ENCODE measurements around the gene EMC6.
"Not testable (repeated sequence)": the region's sequence is repeated elsewhere in the genome, so short reads cannot be mapped to it uniquely, and the experiment has no call there.

The EMC6 gene

DNA sequence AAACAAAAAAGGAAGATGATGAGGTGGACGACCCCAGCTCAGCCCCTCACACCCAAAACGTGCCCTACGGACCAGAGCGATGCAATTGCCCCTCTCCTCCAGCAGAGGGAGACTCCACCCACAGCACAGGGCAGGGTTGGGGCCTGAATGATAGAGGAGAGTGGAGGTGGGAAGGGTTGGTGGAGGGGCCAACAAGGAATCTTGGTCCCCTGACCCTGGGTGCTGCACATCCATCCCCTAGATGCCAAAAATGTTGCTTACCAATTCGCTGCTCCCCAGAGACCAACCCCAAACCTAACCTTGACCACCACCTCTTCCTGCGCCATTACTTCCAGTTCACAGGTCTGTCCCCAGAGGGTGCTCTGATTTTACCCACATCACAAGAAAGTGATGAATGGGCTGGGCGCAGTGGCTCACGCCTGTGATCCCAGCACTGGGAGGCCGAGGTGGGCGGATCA is 14.5 kb downstream of the EMC6 start:
- DNase-seq: peak; percentile 39

DNA sequence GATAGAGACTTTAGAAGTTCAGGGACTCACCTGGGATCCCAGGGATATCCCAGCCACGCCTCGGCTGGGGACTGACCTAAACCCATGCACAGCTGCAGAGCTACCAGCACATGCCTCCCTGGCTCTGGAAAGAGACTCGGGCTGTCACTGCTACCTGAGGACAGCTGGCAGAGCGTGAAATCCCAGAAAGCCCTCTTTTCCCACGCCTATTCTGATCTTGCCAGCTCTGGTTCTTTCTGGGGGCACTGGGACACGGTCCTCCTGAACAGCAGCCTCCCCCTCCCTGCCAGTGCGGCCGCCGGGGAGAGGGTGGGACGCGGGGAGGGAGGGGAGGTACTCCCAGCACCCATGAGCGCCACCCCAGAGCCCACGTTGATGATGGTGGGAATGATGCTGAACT is 16.6 kb downstream of the EMC6 start:
- DNase-seq: no peak

DNA sequence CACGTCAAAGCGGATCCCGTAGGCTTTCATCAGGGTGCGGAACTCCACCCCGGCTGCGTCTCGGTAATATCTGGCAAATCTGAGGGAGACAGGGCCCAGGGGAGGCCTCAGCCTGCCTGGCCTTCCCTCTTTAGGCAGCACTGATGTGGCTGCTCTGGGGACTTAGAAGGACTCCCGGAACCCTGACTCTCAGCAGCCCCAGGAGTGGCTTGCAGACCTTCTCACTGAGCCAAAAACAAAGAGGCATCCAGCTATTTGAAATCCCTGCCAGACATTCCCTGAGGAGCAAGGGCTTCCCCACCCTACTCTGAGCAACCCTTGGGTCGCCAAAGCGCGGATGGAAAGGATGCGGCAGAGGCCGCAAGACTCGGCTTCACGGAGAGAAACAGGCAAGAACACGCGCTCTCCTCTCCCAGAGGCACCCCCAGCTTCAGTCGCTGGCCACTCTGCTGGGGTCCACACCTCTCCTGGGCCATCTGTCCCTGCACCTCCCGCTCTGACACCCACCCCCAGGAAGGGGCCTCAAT is 19.5 kb downstream of the EMC6 start:
- no peak for DNase-seq

DNA sequence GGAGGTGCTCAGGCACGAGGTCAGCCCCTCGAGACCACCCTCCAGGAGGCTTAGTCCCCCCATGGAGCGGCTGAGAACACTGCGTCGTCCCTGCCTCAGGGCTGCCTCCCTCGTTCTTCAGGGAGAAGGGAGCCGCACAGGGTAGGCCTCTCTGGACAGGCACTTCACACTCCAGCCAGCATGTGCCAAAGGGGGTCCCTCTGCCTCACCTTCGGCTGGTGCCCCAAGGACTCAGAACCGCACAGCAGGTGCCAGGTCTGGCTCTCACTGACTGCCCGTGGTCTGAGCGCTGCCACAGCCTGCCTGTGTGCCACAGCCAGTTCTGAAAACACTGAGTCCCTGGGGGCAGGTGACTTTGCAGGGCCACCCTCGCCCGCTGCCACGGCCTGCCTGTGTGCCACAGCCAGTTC is 20.2 kb downstream of the EMC6 start:
- DNase-seq: no peak

DNA sequence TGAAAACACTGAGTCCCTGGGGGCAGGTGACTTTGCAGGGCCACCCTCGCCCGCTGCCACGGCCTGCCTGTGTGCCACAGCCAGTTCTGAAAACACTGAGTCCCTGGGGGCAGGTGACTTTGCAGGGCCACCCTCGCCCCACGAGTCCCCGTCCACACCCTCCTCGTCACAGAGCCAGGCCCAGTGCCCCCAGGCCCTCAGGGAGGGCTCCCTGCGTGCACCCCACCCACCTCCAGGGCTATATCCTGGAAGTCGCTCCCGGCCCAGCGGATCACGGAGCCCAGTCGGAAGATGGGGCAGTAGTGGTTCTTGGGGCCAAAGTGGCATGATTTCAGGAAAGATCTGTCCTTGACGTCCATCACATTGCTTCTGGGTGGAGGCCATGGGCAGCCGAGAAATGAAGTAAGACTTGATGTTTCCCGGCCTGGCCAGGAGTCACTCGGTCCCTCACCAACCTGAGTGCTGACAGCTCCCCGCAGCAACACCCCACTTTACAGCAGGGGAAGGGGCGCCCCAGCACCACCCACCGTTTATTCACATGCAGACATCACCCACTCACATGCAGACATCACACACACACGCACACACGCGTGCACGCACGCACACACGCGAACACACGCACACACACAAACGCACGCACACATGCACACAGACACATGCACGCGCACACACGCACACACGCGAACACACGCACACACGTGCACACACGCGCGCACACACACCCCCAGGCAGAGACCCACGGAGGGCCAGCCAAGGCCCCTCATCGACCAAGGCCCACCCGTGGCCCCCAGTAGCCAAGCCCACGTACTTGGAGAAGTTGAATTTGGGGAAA is 20.9 kb downstream of the EMC6 start:
- DNase-seq: no peak

DNA sequence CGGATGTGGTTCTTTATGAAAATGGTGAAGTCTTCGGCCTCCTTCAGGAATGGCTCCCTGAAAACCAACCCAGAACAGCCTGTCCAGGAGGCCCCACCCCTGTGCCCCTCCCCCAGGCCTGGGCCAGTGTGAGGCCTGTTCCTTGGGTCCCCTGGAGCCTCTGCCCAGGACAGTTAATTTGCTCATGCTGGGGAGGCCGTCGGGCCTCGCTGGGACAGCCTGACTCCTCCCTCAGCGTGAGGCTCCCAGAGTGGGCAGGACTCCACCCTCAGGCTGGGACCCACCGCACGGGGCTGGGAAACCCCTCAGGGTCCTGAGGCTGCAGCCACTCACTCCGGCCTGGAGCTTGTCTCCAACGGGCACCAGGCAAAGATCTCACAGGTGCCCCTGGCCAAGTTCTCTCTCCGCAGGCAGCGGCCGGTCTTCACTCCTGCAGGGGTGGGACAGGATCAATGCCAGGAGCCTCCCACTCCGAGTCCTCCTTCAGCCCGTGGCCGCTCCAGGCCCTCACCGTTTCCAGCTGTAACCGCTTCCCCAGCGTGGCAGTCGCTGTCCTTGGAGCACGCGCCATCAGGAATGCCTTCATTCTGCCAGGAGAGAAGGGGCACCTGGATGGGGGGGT is 21.6 kb downstream of the EMC6 start:
- DNase-seq: no peak

DNA sequence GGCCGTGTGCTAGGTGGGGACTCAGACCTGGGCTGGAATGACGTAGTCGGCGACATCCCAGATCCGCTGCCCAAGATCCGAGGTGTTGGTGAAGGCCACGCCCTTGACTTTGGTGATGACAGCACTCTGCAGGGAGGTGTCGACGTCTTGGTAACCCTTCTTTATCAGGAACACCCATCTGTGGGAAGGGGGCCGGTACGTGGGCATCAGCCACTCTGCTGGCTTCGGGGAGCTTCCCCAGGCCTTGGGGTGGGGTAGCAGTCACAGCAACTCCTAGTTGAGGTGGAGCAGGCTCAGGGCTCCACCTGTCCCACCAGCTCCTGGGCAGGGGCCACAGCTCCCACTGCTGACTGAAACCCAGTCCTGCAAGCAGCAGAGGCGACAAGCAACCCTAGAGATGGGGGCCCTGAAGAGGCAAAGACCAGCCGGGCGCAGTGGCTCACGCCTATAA is 23.0 kb downstream of the EMC6 start:
- DNase-seq: no peak

DNA sequence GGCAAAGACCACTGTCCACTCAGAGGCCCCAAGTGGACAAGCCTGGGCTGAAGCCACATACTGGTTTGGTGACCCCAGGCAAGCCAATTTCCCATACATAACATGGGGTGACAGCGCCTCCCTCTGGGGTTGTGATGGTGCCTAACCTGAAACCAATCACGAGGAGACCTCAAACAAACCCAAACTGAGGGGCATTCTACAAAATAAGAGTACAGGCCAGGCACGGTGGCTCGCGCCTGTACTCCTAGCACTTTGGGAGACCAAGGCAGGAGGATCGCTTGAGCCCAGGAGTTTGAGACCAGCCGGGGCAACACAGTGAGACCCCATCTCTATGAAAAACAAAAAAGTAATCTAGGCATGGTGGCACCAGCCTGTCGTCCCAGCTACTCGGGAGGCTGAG is 23.7 kb downstream of the EMC6 start:
- DNase-seq: no peak

DNA sequence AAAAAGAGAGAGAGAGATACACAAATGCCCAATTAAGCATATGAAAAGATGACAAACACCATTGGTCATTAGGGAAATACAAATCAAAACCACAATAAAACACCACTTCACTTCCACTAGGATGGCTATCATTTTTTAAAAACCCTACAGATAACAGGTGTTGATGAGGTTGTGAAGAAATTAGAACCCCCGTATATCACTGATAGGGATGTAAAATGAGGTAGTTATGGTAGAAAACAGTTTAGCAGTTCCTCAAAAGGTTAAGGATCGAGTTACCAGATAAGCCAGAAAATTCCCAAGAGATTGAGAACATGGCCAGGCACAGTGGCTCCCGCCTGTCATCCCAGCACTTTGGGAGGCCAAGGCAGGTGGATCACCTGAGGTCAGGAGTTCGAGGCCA is 24.5 kb downstream of the EMC6 start:
- DNase-seq: no peak

DNA sequence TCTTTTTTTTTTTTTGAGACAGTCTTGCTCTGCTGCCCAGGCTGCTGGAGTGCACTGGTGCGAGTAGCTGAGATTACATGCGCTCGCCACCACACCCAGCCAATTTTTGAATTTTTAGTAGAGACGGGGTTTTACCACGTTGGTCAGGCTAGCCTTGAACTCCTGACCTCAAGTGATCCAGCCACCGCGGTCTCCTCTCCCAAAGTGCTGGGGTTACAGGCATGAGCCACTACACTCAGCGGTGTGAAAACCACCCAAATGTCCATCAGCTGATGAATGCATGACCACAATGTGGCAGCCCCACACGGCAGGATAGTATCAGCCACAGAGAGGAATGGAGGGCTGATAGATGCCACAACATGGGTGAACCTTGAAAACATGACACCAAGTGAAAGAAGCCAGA is 25.2 kb downstream of the EMC6 start:
- DNase-seq: no peak

DNA sequence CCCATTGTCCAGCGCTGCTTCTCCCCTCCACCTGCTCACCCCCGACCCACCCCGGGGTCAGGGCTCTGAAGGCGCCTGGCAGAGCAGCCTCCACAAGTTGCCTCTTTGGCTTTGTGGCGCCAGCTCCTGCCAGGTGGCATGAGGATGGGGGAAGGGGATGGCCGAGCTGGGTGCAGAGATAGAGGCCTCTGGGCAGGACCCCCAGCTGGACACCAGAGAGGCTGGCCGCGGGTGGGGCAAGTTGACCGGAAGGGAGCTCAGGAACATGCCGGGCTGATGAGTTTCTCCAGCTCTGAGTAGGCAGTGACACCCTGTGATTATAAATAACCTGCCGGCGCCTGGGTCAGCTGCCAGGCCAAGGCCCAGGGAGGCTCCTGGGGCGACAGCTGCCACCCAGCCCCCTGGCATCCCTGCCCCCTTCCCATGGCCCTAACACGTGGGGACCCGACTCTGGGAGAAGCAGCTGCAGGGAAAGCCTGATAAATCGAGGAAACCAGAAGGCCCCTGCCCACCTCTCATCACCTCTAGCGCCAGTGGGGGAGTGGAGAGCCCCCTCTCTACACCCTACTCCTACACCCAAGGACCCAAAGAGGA is 26.6 kb downstream of the EMC6 start:
- DNase-seq: no peak

DNA sequence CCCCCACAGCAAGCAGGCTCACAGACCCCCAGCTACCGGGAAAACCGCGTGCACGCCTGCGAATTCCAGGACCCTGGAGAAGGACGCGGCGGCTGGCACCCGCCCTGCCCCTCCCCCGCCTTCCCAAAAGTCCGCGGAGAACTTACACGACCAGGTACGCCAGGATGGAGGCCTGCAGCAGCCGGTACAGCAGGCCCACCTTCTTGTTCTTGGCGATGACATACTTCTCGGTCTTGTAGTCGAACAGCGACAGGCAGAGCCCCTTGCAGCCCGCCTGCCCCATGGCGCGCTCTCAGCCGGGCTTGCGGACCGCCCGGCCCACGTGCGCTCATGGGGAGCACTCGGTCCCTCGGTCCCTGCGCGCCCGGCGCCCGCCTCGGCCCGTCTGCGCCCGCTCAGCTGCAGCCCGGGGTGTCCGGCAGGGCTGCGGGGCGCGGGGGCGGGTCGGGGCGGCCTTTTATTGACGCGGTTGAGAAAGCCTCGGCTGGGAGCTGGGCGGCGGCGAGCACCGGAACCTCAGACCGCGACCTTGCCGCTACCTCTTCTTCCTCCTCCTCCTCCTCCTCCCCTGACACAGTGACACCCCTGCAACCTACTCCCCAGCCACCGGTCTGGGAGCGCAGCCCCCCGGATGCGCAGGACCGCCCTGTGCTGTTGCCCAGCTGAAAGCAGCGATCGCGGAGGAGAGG is 27.3 kb downstream of the EMC6 start, which contains the start of gene P2RX5:
Gene P2RX5, minus strand, starts transcription at position 433 of the 689 bp plus-strand sequence. Its CDS starts 150 bp downstream, at position 283.
- DNase-seq: no peak

DNA sequence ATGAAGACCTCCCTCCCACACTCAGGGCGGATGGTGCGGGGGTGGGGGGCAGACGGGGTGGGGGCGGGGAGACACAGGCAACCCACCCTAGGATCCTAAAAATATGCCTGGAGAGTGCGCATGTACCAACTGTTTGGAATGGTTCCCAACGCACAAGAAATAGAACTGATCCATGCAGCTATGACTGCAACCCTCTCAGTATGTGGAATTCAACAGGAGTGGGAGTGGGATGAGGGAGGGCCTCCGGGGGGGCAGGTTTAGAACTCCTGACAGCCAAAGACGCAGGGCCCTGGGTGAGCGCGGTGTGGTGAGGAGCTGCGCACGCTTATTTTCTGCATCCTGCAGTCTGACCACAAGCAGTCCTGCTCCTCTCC is 28.5 kb downstream of the EMC6 start:
- no peak for DNase-seq

DNA sequence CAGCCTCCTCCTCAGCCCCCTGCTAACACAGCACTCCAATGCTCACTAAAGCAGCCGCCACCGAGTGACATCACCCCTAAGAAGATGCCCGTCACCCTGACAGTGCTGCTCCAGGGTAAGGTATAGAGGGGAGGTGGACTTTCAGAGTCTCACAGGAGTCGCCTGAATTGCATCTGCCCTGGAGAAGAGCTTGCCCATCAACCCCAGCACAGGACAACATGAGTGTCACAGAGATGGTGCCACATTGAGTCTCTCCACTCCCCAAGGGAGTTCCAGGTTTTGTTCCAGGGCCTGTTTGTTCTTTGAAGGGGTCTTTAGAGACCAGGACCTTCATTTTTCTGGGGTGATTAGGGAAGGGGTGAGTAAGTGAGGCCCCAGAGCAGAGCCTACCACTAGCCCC is 29.5 kb downstream of the EMC6 start:
- DNase-seq: no peak

DNA sequence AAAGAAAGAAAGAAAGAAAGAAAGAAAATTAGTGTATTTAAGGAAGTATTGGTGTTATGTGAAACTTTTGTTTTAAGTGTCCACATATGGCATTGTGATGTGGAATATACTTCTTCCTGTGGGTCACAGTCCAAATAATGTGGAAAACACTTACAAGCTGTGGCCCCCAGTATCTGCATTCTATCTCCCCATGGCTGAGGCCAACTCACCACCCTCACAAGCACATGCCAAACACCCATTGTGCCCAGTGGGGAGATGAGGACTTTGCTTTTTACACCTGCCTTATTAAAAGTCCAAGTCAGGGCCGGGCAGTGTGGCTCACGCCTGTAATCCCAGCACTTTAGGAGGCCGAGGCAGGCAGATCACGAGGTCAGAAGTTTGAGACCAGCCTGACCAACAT is 31.3 kb downstream of the EMC6 start:
- DNase-seq: no peak

DNA sequence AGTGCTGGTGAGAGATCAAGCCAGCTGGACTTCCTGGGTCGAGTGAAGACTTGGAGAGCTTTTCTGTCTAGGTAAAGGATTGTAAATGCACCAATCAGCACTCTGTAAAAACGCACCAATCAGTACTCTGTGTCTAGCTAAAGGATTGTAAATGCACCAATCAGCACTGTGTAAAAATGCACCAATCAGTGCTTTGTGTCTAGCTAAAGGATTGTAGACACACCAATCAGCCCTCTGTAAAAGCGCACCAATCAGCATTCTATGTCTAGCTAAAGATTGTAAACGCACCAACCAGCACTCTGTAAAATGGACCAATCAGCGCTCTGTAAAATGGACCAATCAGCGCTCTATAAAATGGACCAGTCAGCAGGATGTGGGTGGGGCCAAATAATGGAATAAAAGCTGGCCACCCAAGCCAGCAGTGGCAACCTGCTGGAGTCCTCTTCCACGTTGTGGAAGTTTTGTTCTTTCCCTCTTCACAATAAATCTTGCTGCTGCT is 33.5 kb downstream of the EMC6 start:
- DNase-seq: not testable (repeated sequence)

DNA sequence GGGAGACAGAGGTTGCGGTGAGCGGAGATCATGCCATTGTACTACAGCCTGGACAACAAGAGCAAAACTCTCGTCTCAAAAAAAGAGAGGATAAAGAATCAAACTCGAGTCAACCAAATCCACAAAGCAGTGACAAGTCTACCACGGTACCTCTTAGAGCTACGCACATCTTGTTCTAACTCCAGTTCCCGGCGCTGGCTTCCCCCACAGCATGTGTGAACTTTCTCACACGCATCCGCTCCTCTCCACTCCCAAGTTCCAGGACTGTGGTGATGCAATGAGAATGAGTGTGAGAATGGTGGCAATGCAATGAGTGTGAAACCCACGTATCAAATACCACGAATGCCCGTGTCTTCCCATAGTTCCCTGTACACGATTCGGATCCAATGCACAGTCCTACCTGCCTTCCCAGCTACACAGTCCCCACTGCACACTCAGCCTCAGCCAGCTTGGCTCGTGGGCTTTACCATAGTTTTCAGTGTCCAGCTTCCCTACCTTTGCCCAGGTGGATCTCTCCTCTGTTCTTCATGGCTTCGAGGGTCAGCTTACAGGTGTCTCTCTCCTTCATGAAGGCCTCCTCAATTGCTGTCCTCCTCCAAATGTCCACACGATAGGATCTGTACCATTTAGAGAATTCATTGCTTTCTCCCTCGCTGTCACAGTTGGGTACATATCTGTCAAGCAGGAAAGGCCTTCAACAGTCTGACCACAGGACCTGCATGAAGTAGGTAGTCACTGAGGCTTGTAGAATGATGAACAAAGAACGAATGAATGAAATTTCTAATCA is 36.5 kb downstream of the EMC6 start:
- DNase-seq: no peak

DNA sequence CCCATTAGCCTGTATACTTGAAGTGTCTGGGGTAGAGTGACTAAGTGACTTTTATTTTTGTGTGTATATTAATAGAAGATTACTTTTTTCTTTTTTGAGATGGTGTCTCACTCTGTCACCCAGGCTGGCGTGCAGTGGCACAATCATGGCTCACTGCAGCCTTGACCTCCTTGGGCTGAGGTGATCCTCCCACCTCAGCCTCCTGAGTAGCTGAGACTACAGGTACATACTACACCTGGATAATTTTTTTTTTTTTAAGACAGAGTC is 37.0 kb downstream of the EMC6 start:
- not testable (repeated sequence) for DNase-seq

DNA sequence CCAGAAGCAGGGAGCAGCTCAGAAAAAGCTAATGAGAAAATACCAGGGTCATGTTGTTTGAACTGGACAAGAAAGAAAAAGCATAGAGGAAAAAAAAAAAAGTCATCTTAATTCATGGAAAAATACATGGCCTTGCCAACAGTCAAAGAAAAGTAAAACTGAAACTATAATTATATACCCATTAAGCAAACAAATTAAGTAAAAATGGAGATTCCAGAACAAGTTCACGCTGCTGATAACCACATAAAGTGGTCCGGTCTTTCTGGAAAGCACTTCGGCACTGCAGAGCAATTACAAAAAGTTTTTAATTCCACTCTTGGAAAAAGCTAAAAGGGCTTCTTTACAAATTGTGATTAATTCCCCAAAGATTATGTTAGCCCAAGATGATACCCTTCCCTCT is 39.8 kb downstream of the EMC6 start:
- no peak for DNase-seq

DNA sequence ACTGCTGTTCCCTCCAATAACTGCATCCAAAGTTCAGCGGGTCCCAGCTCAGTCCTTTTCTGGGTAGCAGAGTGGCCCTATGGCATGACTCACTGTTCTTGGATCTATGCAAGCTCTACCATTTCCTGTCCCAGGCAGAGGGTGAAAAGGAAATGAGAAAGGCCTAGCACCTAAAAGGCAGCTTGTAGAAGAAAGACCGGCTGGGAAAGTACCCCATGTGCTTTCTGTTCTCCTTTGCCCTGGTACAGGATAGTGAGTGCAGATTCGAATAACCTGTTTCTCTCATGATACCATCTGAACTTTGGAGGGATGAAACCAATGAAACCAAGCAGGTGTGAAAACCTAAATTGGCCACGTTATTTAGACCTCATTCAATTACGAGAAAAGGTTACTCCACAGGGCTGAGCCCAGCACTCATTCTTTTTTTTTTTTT is 42.4 kb downstream of the EMC6 start:
- DNase-seq: peak; percentile 47

DNA sequence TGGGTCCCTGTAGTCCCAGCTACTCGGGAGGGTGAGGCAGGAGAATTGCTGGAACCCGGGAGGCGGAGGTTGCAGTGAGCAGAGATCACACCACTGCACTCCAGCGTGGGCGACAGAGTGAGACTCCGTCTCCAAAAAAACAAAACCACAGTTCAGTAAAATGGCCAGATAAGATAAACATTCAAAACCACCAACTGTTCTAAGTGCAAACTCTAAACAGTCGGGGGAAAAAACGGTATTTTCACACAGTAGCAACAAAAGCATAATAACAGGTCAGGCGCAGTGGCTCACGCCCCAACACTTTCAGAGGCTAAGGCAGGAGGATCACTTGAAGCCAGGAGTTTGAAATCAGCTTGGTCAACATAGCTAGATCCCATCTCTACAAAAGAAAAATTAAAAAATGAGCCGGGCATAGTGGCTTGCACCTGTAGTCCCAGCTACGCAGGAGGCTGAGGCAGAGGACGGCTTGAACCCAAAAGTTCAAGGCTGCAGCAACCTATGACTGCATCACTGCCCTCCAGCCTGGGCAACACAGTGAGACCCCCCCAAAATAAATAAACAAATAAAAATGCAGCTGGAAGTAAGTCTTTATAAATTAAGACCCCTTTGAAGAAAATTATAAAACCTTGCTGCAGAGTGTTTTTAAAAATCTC is 44.3 kb downstream of the EMC6 start:
- DNase-seq: no peak

DNA sequence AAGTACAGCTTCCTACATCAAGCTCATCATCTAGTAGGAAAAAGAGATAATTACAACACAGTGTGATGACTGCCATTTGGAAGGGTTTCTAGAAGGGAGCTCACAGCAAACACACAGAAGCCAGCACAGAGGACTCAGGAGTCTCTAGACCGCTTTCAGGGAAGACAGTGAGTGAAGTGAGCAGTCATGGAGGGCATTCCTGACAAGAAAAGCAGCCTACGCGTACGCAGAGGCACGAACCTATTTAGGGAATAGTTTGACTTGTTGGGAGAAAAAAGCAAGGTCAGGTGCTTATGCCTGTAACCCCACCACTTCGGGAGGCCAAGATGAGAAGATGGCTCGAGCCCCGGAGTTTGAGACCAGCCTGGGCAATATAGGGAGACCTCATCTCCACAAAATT is 46.7 kb downstream of the EMC6 start:
- DNase-seq: no peak

Measured in activated CD4-positive, alpha-beta T cell treated with anti-CD3 and anti-CD28 coated beads for 1 hour (primary cell).